Measurements from ENCODE around the gene SMIM35. TPM values are rescaled to one million over a fixed set of nuclear protein-coding genes. Genes with fewer than 3 reads are reported as not detected.
A peak's percentile ranks its signal among the peaks of the same experiment; 100 is the strongest.

Gene SMIM35
- total RNA-seq, 4 donors from 2014 or later: not detected

GRCh38 chr11:117989351-117990102 is 97.2 kb downstream of the SMIM35 start:
- TF ChIP-seq, protein P1, sequence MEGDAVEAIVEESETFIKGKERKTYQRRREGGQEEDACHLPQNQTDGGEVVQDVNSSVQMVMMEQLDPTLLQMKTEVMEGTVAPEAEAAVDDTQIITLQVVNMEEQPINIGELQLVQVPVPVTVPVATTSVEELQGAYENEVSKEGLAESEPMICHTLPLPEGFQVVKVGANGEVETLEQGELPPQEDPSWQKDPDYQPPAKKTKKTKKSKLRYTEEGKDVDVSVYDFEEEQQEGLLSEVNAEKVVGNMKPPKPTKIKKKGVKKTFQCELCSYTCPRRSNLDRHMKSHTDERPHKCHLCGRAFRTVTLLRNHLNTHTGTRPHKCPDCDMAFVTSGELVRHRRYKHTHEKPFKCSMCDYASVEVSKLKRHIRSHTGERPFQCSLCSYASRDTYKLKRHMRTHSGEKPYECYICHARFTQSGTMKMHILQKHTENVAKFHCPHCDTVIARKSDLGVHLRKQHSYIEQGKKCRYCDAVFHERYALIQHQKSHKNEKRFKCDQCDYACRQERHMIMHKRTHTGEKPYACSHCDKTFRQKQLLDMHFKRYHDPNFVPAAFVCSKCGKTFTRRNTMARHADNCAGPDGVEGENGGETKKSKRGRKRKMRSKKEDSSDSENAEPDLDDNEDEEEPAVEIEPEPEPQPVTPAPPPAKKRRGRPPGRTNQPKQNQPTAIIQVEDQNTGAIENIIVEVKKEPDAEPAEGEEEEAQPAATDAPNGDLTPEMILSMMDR (IDR thresholded peaks at IDR 0.05): no peak
- TF ChIP-seq POLR2AphosphoS5 (IDR thresholded peaks at IDR 0.05): peak in 1 of 3 donors; percentile 19
- no peak for TF ChIP-seq EP300 (IDR thresholded peaks at IDR 0.05; ENCODE audit: low read depth)
- TF ChIP-seq POLR2A (IDR thresholded peaks at IDR 0.05): peak; percentile 17
- Histone ChIP-seq H3K27me3 (peaks cover 10% of the 10 kb centered on the region), H3K4me1 (peaks cover 0 to 18% (median 10%) of the 10 kb centered on the region in 4 donors), H3K36me3 (no peaks in the 10 kb centered on the region), H3K27ac (peak overlapping the region; percentile 72 to 86 (median 76)), H3K4me3 (peak overlapping the region in 2 of 4 donors; percentile 50), H3K9me3 (no peaks in the 10 kb centered on the region)
- intact Hi-C loops (cut with DNase I; ENCODE audit: low total_unique reads): no loop called here
- 90 to 95% methylated on average over 6 to 13 of the region's 13 CpGs for WGBS, 2 donors (ENCODE audit: low coverage in 1 of 2)
- in situ Hi-C loops (cut with MboI; ENCODE audit: low pct_ligation_motif_present in 1 of 4, low pct_unique_long_range_greater_than_20kb in 1 of 4, low sequenced_read_pairs in 3 of 4): no loop called here
- no peak for DNase-seq

GRCh38 chr11:117986981-117987574 is 99.7 kb downstream of the SMIM35 start:
- Histone ChIP-seq H3K4me3 (peak overlapping the region in 3 of 4 donors; percentile 38 to 50 (median 50)), H3K9me3 (no peaks in the 10 kb centered on the region), H3K4me1 (peaks cover 0 to 15% (median 10%) of the 10 kb centered on the region in 4 donors), H3K27me3 (peaks cover 10% of the 10 kb centered on the region), H3K27ac (peak overlapping the region; percentile 72 to 86 (median 76)), H3K36me3 (no peaks in the 10 kb centered on the region)
- TF ChIP-seq POLR2AphosphoS5 (IDR thresholded peaks at IDR 0.05) (peak in 2 of 3 donors; percentile 19 to 56), EP300 (IDR thresholded peaks at IDR 0.05; ENCODE audit: low read depth) (no peak)
- peak; percentile 50 for DNase-seq
- WGBS, 2 donors (ENCODE audit: low coverage in 1 of 2): 54 to 63% methylated on average over 14 to 15 of the region's 15 CpGs
- in situ Hi-C loops (cut with MboI; ENCODE audit: low pct_ligation_motif_present in 1 of 4, low pct_unique_long_range_greater_than_20kb in 1 of 4, low sequenced_read_pairs in 3 of 4): no loop called here
- intact Hi-C loops (cut with DNase I; ENCODE audit: low total_unique reads): no loop called here

- H3K36me3 ChIP-seq: no peaks in the 10 kb centered on the region
- H3K27me3 ChIP-seq: peaks cover 10% of the 10 kb centered on the region
- peak within 1 kb of the TSS; percentile 36 to 50 (median 44) for H3K4me3 ChIP-seq
- intact Hi-C loops (cut with DNase I; ENCODE audit: low total_unique reads): no loop called here
- peak; percentile 90 for DNase-seq
- peak within 1 kb of the TSS; percentile 72 to 86 (median 76) for H3K27ac ChIP-seq
- no peaks in the 10 kb centered on the region for H3K9me3 ChIP-seq
- 4% methylated on average over 64 of the region's 71 CpGs; no CpG with 5 or more reads in 1 of the 2 donors for WGBS, 2 donors (ENCODE audit: low coverage in 1 of 2)
- no peak for TF ChIP-seq EP300 (IDR thresholded peaks at IDR 0.05; ENCODE audit: low read depth)
- TF ChIP-seq, protein P1 (IDR thresholded peaks at IDR 0.05): no peak
- peak; percentile 73 to 94 (median 93) for TF ChIP-seq POLR2AphosphoS5 (IDR thresholded peaks at IDR 0.05)
- TF ChIP-seq POLR2A (IDR thresholded peaks at IDR 0.05): peak; percentile 84
- H3K4me1 ChIP-seq: peaks cover 0 to 15% (median 10%) of the 10 kb centered on the region in 4 donors
- in situ Hi-C loops (cut with MboI; ENCODE audit: low pct_ligation_motif_present in 1 of 4, low pct_unique_long_range_greater_than_20kb in 1 of 4, low sequenced_read_pairs in 3 of 4): no loop called here
These were observed 100.5 kb downstream of the SMIM35 start, which contains the start of gene IL10RA for GRCh38 chr11:117985953-117986887. Gene IL10RA (plus strand): TSS chr11:117986394. CDS start chr11:117986468, 74 bp downstream.

- intact Hi-C loops (cut with DNase I; ENCODE audit: low total_unique reads) (no loop called here), in situ Hi-C loops (cut with MboI; ENCODE audit: low pct_ligation_motif_present in 1 of 4, low pct_unique_long_range_greater_than_20kb in 1 of 4, low sequenced_read_pairs in 3 of 4) (no loop called here)
- peaks cover 10% of the 10 kb centered on the region for H3K27me3 ChIP-seq
- no peaks in the 10 kb centered on the region for H3K36me3 ChIP-seq
- no peaks in the 10 kb centered on the region for H3K9me3 ChIP-seq
- peaks cover 0 to 15% (median 10%) of the 10 kb centered on the region in 4 donors for H3K4me1 ChIP-seq
- no peak overlapping the region for H3K4me3 ChIP-seq
- TF ChIP-seq EP300 (IDR thresholded peaks at IDR 0.05; ENCODE audit: low read depth) (no peak), POLR2A (IDR thresholded peaks at IDR 0.05) (no peak)
- DNase-seq: no peak
- 69 to 79% methylated on average over 4 of the region's 4 CpGs for WGBS, 2 donors (ENCODE audit: low coverage in 1 of 2)
- no peak overlapping the region for H3K27ac ChIP-seq
These were observed 102.3 kb downstream of the SMIM35 start for GRCh38 chr11:117984476-117984875.

All from transverse colon (tissue), 4 donors.